Upper lobe of left lung (tissue), 6 donors: ENCODE measurements around the gene MGAT4A. TPM values are rescaled to one million over a fixed set of nuclear protein-coding genes. Genes with fewer than 3 reads are reported as not detected.

Source experiments
- ATAC-seq, 2 donors: fragments of 200-7000 bp; cut with Tn5 transposase; one replicate each; pipeline ENCODE4 v1.9.1; 2022; ENCODE audit warnings: mild to moderate bottlenecking in 2 of 2, moderate library complexity in 2 of 2; ENCODE audit not compliant: low FRiP score in 2 of 2
- DNase-seq, 2 donors: peaks; one replicate each; pipeline ENCODE4 v3.0.0-alpha.2; 2019 to 2020
- H3K27ac ChIP-seq, 4 donors: fragments of 200-600 bp; sonication (generic); one replicate each; pipeline ENCODE4 v1.5.1; 2016 to 2019
- H3K27me3 ChIP-seq, 4 donors: fragments of 200-600 bp; sonication (generic); one replicate each; pipeline ENCODE4 v1.5.1; 2017 to 2019
- H3K36me3 ChIP-seq, 4 donors: fragments of 200-600 bp; sonication (generic); one replicate each; pipeline ENCODE4 v1.5.1; 2016 to 2019
- H3K4me1 ChIP-seq, 4 donors: fragments of 200-600 bp; sonication (generic); one replicate each; pipeline ENCODE4 v1.5.1; 2018 to 2019
- H3K4me3 ChIP-seq, 4 donors: fragments of 200-600 bp; sonication (generic); one replicate each; pipeline ENCODE4 v1.5.1; 2017 to 2019; ENCODE audit warnings: mild to moderate bottlenecking in 2 of 4, moderate library complexity in 1 of 4
- H3K9me3 ChIP-seq, 4 donors: fragments of 200-600 bp; sonication (generic); one replicate each; pipeline ENCODE4 v1.5.1; 2018 to 2019
- EP300 ChIP-seq, 4 donors: sonication (generic); formaldehyde crosslinking; IDR thresholded peaks; one replicate each; pipeline ENCODE4 v1.5.1; 2017; ENCODE audit warnings: antibody characterized with exemption in 4 of 4, control low read depth in 2 of 4
- POLR2A ChIP-seq, 4 donors: fragments of 450-650 bp; IDR thresholded peaks; one replicate each; pipeline ENCODE4 v1.5.1; 2016 to 2017; ENCODE audit warnings: antibody characterized with exemption in 4 of 4, mild to moderate bottlenecking in 2 of 4
- POLR2AphosphoS5 ChIP-seq, 2 donors: sonication (generic); formaldehyde crosslinking; IDR thresholded peaks; one replicate each; pipeline ENCODE4 v1.5.1; 2017; ENCODE audit warnings: antibody characterized with exemption in 2 of 2
- WGBS, 2 donors: methylation state at CpG; one replicate each; pipeline ENCODE4 v1.1.5; 2017 to 2018; 5-methylcytosine and 5-hydroxymethylcytosine counted together
- total RNA-seq, 6 donors: library from RNA; depleted of rRNA in 4 of 6; stranded (reverse); fragments of >200 nt in 4 of 6; gene quantifications; one replicate each; pipeline versions ENCODE4 v1.1.0 to v1.2.1, GENCODE V29; 2016 to 2021
- TF ChIP-seq, protein P1 (sequence below), 6 experiments: fragments of 450-650 bp in 4 of 6; fragments of 200-600 bp in 2 of 6; sonication (generic) in 2 of 6; IDR thresholded peaks; one replicate each; pipeline ENCODE4 v1.5.1; 2016 to 2019; ENCODE audit warnings: antibody characterized with exemption in 6 of 6
- donor health status: DM: no; HTN: no; CAD: no; lungs with moderate emphysema.
- donor health status: DM: no; HTN: yes; CAD: no; lungs with severe emphysema.

MGAT4A gene
- total RNA-seq, 6 donors from 2014 or later = 28.4 to 69.6 (median 53.6) TPM

DNA sequence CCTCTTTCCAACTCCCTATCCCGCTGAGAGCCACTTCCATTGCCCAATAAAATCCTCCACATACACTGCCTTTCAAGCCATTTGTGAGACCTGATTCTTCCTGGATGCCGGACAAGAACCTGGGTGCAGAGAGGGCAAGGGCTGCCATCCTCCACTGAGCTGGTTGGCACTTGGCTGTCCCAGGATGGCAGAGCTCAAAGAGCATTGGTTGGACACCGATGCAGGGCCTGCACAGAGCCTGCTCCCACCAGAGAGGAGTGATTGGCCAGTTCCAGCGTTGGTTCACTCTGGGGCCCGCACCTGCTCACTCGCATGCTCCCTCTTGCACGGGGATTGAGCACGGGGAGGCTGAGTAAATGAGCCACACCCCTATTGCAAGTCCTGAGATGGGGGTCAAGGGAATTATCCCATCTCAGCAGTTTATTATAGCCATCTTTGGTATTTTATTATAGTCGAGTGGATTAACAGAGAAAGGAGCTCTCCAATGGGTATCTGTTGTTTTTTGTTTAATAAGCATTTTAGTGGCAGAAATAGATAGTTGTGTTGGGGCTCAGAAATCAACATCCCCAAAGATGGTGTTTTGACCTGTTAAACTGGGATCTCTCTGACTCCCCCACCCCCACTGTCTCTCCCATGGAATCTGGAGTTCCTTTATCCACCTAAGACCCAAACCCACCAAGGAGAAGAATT lies 19.8 kb upstream of the MGAT4A start:
- Histone ChIP-seq H3K27ac (peak overlapping the region in 1 of 4 donors; percentile 6), H3K36me3 (no peaks in the 10 kb centered on the region), H3K4me3 (no peak overlapping the region), H3K4me1 (peaks cover 0 to 5% (median 2%) of the 10 kb centered on the region in 4 donors), H3K27me3 (no peaks in the 10 kb centered on the region), H3K9me3 (no peaks in the 10 kb centered on the region)
- WGBS, 2 donors = 91 to 97% methylated on average over 5 to 9 of the region's 9 CpGs
- TF ChIP-seq POLR2AphosphoS5 (IDR thresholded peaks at IDR 0.05) (no peak), EP300 (IDR thresholded peaks at IDR 0.05) (no peak)
- TF ChIP-seq, protein P1, sequence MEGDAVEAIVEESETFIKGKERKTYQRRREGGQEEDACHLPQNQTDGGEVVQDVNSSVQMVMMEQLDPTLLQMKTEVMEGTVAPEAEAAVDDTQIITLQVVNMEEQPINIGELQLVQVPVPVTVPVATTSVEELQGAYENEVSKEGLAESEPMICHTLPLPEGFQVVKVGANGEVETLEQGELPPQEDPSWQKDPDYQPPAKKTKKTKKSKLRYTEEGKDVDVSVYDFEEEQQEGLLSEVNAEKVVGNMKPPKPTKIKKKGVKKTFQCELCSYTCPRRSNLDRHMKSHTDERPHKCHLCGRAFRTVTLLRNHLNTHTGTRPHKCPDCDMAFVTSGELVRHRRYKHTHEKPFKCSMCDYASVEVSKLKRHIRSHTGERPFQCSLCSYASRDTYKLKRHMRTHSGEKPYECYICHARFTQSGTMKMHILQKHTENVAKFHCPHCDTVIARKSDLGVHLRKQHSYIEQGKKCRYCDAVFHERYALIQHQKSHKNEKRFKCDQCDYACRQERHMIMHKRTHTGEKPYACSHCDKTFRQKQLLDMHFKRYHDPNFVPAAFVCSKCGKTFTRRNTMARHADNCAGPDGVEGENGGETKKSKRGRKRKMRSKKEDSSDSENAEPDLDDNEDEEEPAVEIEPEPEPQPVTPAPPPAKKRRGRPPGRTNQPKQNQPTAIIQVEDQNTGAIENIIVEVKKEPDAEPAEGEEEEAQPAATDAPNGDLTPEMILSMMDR (IDR thresholded peaks at IDR 0.05) = no peak
- ATAC-seq = no peak
- peak in 1 of 2 donors; percentile 22 for DNase-seq

DNA sequence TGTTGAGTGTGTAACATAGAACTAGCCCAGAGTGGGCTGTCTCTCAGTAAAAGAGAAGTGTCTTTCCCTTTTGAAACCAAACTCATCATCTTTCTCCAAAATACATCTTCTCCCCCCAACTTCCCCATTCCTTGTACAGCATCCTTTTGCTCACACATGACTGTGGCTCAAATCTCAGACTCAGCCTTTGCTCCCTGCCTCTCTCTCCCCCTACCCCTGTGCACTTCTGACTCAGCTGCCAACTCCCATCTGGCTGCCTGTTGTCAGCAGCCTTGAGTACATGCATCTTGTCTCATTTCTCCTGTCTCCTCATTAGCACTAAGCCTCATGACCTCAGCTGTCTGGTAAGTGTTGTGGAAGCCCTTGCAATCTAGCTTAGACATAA lies 18.1 kb upstream of the MGAT4A start:
- ATAC-seq = peak; percentile 82 to 90
- no peak overlapping the region for H3K4me3 ChIP-seq
- H3K9me3 ChIP-seq = no peaks in the 10 kb centered on the region
- TF ChIP-seq, protein P1 (IDR thresholded peaks at IDR 0.05) = no peak
- peak in 1 of 4 donors; percentile 52 for TF ChIP-seq POLR2A (IDR thresholded peaks at IDR 0.05)
- peak in 1 of 4 donors; percentile 15 for TF ChIP-seq EP300 (IDR thresholded peaks at IDR 0.05)
- peak; percentile 42 to 54 for TF ChIP-seq POLR2AphosphoS5 (IDR thresholded peaks at IDR 0.05)
- no peaks in the 10 kb centered on the region for H3K27me3 ChIP-seq
- DNase-seq = peak in 1 of 2 donors; percentile 56
- H3K36me3 ChIP-seq = no peaks in the 10 kb centered on the region
- H3K4me1 ChIP-seq = peaks cover 2 to 7% (median 4%) of the 10 kb centered on the region in 4 donors
- peak overlapping the region in 1 of 4 donors; percentile 62 for H3K27ac ChIP-seq

DNA sequence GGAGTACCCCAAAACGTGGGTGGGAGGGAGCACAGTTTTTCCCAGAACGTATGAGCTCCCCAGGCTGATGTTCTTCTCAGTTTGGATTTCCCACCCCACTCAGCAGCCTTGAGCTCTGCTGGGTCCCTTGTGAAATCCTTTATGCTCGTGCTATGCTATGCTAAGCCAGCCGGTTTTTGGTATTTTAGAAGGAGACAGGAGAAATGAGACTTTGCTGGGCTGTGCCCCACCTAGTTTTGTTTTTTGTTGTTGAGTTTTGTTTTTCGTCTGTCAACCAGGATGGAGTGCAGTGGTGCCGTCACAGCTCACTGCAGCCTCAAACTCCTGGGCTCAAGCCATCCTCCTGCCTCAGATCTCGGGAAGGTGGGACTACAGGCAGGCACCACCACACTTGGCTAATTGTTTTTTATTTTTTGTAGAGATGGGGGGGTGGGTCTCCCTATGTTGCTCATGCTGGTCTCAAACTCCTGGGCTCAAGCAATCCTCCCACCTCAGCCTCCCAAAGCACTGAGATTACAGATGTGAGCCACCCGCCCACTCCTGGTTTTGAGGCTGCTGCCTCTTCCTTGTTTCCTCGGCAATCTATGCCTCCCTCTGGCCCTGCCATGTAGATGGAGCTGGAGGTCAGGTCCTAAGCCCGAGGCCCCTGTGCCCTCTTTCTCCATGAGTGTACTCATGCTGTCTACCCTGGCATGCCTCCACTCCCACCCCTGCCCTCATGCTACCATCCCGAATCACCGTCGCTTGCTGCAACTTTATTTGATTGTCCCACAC lies 17.5 kb upstream of the MGAT4A start:
- WGBS, 2 donors = 69 to 73% methylated on average over 13 of the region's 13 CpGs
- Histone ChIP-seq H3K4me1 (peaks cover 3 to 11% (median 7%) of the 10 kb centered on the region in 4 donors), H3K27ac (peak overlapping the region in 2 of 4 donors; percentile 37 to 62), H3K4me3 (no peak overlapping the region), H3K9me3 (no peaks in the 10 kb centered on the region), H3K36me3 (no peaks in the 10 kb centered on the region), H3K27me3 (no peaks in the 10 kb centered on the region)
- TF ChIP-seq POLR2AphosphoS5 (IDR thresholded peaks at IDR 0.05) (no peak), POLR2A (IDR thresholded peaks at IDR 0.05) (no peak), EP300 (IDR thresholded peaks at IDR 0.05) (no peak)
- TF ChIP-seq, protein P1 (IDR thresholded peaks at IDR 0.05) = no peak
- ATAC-seq = peak in 1 of 2 donors; percentile 5
- no peak for DNase-seq

DNA sequence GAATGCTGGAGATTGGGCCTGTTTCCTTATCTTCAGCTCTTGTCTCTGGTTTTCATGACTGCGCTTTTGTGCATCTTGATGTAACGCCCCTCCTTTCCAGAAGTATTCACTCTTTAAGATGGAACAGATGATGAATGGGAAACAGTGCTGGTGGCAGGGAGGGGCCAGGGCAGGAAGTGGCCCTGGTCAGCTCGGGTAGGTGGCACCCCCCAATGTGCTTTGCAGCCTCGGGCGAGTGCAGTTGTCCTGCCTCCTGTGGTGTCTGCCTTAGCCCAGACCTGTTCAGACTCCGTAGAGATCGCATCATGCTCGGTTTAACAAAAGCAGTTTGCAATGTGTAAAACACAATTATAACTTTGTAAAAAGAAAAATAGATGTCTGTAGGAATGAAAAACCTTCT lies 17.0 kb upstream of the MGAT4A start:
- DNase-seq (no peak), ATAC-seq (no peak)
- H3K27ac ChIP-seq = no peak overlapping the region
- H3K9me3 ChIP-seq = no peaks in the 10 kb centered on the region
- no peak for TF ChIP-seq POLR2A (IDR thresholded peaks at IDR 0.05)
- peaks cover 3 to 11% (median 7%) of the 10 kb centered on the region in 4 donors for H3K4me1 ChIP-seq
- H3K27me3 ChIP-seq = no peaks in the 10 kb centered on the region
- H3K36me3 ChIP-seq = no peaks in the 10 kb centered on the region
- no peak overlapping the region for H3K4me3 ChIP-seq
- 66 to 75% methylated on average over 8 of the region's 8 CpGs for WGBS, 2 donors

DNA sequence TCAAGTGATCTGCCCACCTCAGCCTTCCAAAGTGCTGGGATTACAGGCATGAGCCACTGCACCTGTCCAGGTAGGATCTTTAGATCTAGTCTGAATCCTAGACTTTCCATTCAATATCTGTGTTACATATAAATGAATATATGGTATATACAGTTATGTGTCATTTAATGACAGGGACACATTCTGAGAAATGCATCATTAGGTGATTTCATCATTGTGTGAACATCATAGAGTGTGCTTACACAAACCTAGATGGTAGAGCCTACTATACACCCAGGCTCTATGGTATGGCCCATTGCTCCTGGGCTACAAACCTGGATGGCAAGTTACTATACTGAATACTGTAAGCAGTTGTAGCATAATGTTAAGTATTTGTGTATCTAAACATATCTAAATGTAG lies 15.5 kb upstream of the MGAT4A start:
- H3K4me1 ChIP-seq = peaks cover 6 to 11% (median 8%) of the 10 kb centered on the region in 4 donors
- ATAC-seq = no peak
- H3K27me3 ChIP-seq = no peaks in the 10 kb centered on the region

More for the DNA sequence above, 15.5 kb upstream of the MGAT4A start:
- Histone ChIP-seq H3K9me3 (no peaks in the 10 kb centered on the region), H3K27ac (no peak overlapping the region), H3K36me3 (no peaks in the 10 kb centered on the region), H3K4me3 (no peak overlapping the region)
- no peak for DNase-seq
- TF ChIP-seq, protein P1 (IDR thresholded peaks at IDR 0.05) = no peak
- no peak for TF ChIP-seq POLR2A (IDR thresholded peaks at IDR 0.05)
- no peak for TF ChIP-seq POLR2AphosphoS5 (IDR thresholded peaks at IDR 0.05)
- no peak for TF ChIP-seq EP300 (IDR thresholded peaks at IDR 0.05)
